HEK293 (cell line): ENCODE data around the gene CDSN.

Experiments used
- CTCF ChIA-PET: fragments of 350-600 bp; formaldehyde crosslinking; extraction: SDS; loops from one replicate; lab custom pipeline; 2021; ENCODE audit warnings: antibody characterized with exemption; lab: Yijun Ruan, JAX
- POLR2A ChIA-PET: fragments of 300-600 bp; formaldehyde crosslinking; extraction: SDS; loops from one replicate; lab custom pipeline; 2020; ENCODE audit warnings: antibody characterized with exemption, inconsistent platforms; lab: Yijun Ruan, JAX
- H3K27ac ChIP-seq: fragments of 200-500 bp; sonication (Bioruptor generic); 2 replicates; pipeline ENCODE4 v1.5.1; 2014; ENCODE audit warnings: low read depth, low read length, control low read depth, inconsistent platforms; ENCODE audit errors: extremely low read depth
- H3K36me3 ChIP-seq, 2 experiments: fragments of 200-500 bp in 1 of 2; sonication (Bioruptor generic) in 1 of 2; 1 replicate in 1 of 2; 2 replicates in 1 of 2; pipeline ENCODE4 v1.5.1; 2014 to 2017; ENCODE audit warnings: inconsistent platforms in 2 of 2, low read length in 2 of 2; ENCODE audit not compliant: control insufficient read depth in 2 of 2, insufficient read depth in 1 of 2
- H3K4me1 ChIP-seq: fragments of 200-500 bp; sonication (Bioruptor generic); 2 replicates; pipeline ENCODE4 v1.5.1; 2014; ENCODE audit warnings: mild to moderate bottlenecking, low read length, inconsistent platforms; ENCODE audit not compliant: control insufficient read depth, insufficient read depth
- H3K4me3 ChIP-seq: 2 replicates; pipeline ENCODE4 v1.5.1; 2011; ENCODE audit warnings: low read depth, mild to moderate bottlenecking, control low read depth, low read length, moderate library complexity
- H3K9me3 ChIP-seq: fragments of 200-500 bp; sonication (Bioruptor generic); 2 replicates; pipeline ENCODE4 v1.5.1; 2014; ENCODE audit warnings: low read depth, low read length, inconsistent platforms; ENCODE audit not compliant: control insufficient read depth, insufficient read depth
- BCL6B ChIP-seq: fragments of 450-650 bp; formaldehyde crosslinking; IDR thresholded peaks from 2 replicates; pipeline ENCODE4 v1.5.1; 2017; ENCODE audit warnings: missing biosample characterization, missing genetic modification characterization
- KLF1 ChIP-seq: fragments of 450-650 bp; formaldehyde crosslinking; IDR thresholded peaks from 2 replicates; pipeline ENCODE4 v1.5.1; 2016; ENCODE audit warnings: missing biosample characterization, missing genetic modification characterization
- PRDM10 ChIP-seq: fragments of 450-650 bp; formaldehyde crosslinking; IDR thresholded peaks from 2 replicates; pipeline ENCODE4 v1.5.1; 2016; ENCODE audit warnings: missing biosample characterization, missing genetic modification characterization
- REPIN1 ChIP-seq: fragments of 450-650 bp; formaldehyde crosslinking; IDR thresholded peaks from 2 replicates; pipeline ENCODE4 v1.5.1; 2017; ENCODE audit warnings: missing biosample characterization, missing genetic modification characterization, low read depth
- SALL2 ChIP-seq: fragments of 450-650 bp; formaldehyde crosslinking; IDR thresholded peaks from 2 replicates; pipeline ENCODE4 v1.5.0; 2017; ENCODE audit warnings: missing biosample characterization, mild to moderate bottlenecking, missing genetic modification characterization, borderline replicate concordance
- SP2 ChIP-seq: fragments of 450-650 bp; formaldehyde crosslinking; IDR thresholded peaks from 2 replicates; pipeline ENCODE4 v1.5.1; 2016; ENCODE audit warnings: missing biosample characterization, missing genetic modification characterization
- SP3 ChIP-seq: fragments of 450-650 bp; formaldehyde crosslinking; IDR thresholded peaks from 2 replicates; pipeline ENCODE4 v1.5.1; 2016; ENCODE audit warnings: missing biosample characterization, missing genetic modification characterization
- YY2 ChIP-seq: fragments of 450-650 bp; formaldehyde crosslinking; IDR thresholded peaks from 2 replicates; pipeline ENCODE4 v1.5.1; 2016; ENCODE audit warnings: missing biosample characterization, missing genetic modification characterization
- ZBTB7A ChIP-seq: fragments of 450-650 bp; formaldehyde crosslinking; IDR thresholded peaks from 2 replicates; pipeline ENCODE4 v1.5.1; 2016; ENCODE audit warnings: low read depth, missing biosample characterization, missing genetic modification characterization
- ZBTB8A ChIP-seq: fragments of 450-650 bp; formaldehyde crosslinking; IDR thresholded peaks from 2 replicates; pipeline ENCODE4 v1.5.1; 2016; ENCODE audit warnings: missing biosample characterization, missing genetic modification characterization
- ZNF157 ChIP-seq: fragments of 450-650 bp; formaldehyde crosslinking; IDR thresholded peaks from 2 replicates; pipeline ENCODE4 v1.5.1; 2016; ENCODE audit warnings: missing biosample characterization, missing genetic modification characterization
- ZNF16 ChIP-seq: fragments of 450-650 bp; formaldehyde crosslinking; IDR thresholded peaks from 2 replicates; pipeline ENCODE4 v1.5.1; 2016; ENCODE audit warnings: low read depth, missing biosample characterization, missing genetic modification characterization
- ZNF239 ChIP-seq: fragments of 450-650 bp; formaldehyde crosslinking; IDR thresholded peaks from 2 replicates; pipeline ENCODE4 v1.5.1; 2016; ENCODE audit warnings: missing biosample characterization, missing genetic modification characterization
- ZNF433 ChIP-seq: fragments of 450-650 bp; formaldehyde crosslinking; IDR thresholded peaks from 2 replicates; pipeline ENCODE4 v1.5.1; 2016; ENCODE audit warnings: missing biosample characterization, missing genetic modification characterization, low read depth
- ZNF518A ChIP-seq: fragments of 450-650 bp; formaldehyde crosslinking; conservative IDR thresholded peaks from 2 replicates; pipeline ENCODE4 v1.5.1; 2016; ENCODE audit warnings: low read depth, missing biosample characterization, missing genetic modification characterization
- ZNF521 ChIP-seq: fragments of 450-650 bp; formaldehyde crosslinking; IDR thresholded peaks from 2 replicates; pipeline ENCODE4 v1.5.1; 2017; ENCODE audit warnings: missing biosample characterization, mild to moderate bottlenecking, missing genetic modification characterization
- ZNF624 ChIP-seq: fragments of 450-650 bp; formaldehyde crosslinking; IDR thresholded peaks from 2 replicates; pipeline ENCODE4 v1.5.1; 2017; ENCODE audit warnings: missing biosample characterization, missing genetic modification characterization
- ZNF704 ChIP-seq: fragments of 450-650 bp; formaldehyde crosslinking; IDR thresholded peaks from 2 replicates; pipeline ENCODE4 v1.5.1; 2016; ENCODE audit warnings: missing biosample characterization, missing genetic modification characterization
- ZNF843 ChIP-seq: fragments of 450-650 bp; formaldehyde crosslinking; IDR thresholded peaks from 2 replicates; pipeline ENCODE4 v1.5.1; 2016; ENCODE audit warnings: missing biosample characterization, missing genetic modification characterization
- ZSCAN5A ChIP-seq: fragments of 450-650 bp; formaldehyde crosslinking; IDR thresholded peaks from 2 replicates; pipeline ENCODE4 v1.5.1; 2016; ENCODE audit warnings: missing biosample characterization, missing genetic modification characterization
- ZXDB ChIP-seq: fragments of 450-650 bp; formaldehyde crosslinking; IDR thresholded peaks from 2 replicates; pipeline ENCODE4 v1.5.1; 2016; ENCODE audit warnings: missing biosample characterization, missing genetic modification characterization

CDSN gene

GRCh38 chr6:31144970-31145340 lies 24.7 kb upstream of the CDSN start (continued):
- TF ChIP-seq ZSCAN5A (tag by site-specific recombination) (no peak), ZNF433 (tag by site-specific recombination) (no peak), ZNF521 (tag by site-specific recombination) (no peak), REPIN1 (tag by site-specific recombination) (no peak), ZNF239 (tag by site-specific recombination) (no peak), SP2 (tag by site-specific recombination) (no peak), YY2 (tag by site-specific recombination) (no peak)

- H3K9me3 ChIP-seq, result no peaks in the 10 kb centered on the region
- ChIA-PET CTCF (interaction anchor here (0.6 kb wide), 1 partner anchor 228 kb away, joined by 3 read pairs; no protein-coding TSS in a partner anchor), POLR2A (interaction anchor here (2.5 kb wide), 1 partner anchor 14 kb away, joined by 7 read pairs; the partner anchor contains the start of gene TCF19)
- no peak overlapping the region for H3K4me3 ChIP-seq
- no peak overlapping the region for H3K27ac ChIP-seq
- TF ChIP-seq ZNF16 (tag by site-specific recombination) (no peak), ZBTB7A (no peak), ZBTB8A (tag by site-specific recombination) (no peak)
- peaks cover 14 to 58% of the 10 kb centered on the region in 2 experiments; a peak in 2 of 3 replicates for H3K36me3 ChIP-seq
- no peaks in the 10 kb centered on the region for H3K4me1 ChIP-seq
These were observed 24.2 kb upstream of the CDSN start for GRCh38 chr6:31144296-31144969.

- H3K36me3 ChIP-seq, result peaks cover 11 to 50% of the 10 kb centered on the region in 2 experiments; a peak in 2 of 3 replicates
- POLR2A ChIA-PET, result no interaction called here
- CTCF ChIA-PET, result interaction anchor here (7.7 kb wide), 1 partner anchor 16 kb away, joined by 49 read pairs; no protein-coding TSS in a partner anchor
These were observed 22.9 kb upstream of the CDSN start for GRCh38 chr6:31143148-31143547.

More at GRCh38 chr6:31143148-31143547, 22.9 kb upstream of the CDSN start:
- TF ChIP-seq ZNF704 (tag by site-specific recombination) (no peak), ZNF624 (no peak), ZNF518A (tag by site-specific recombination) (no peak), SP3 (no peak), BCL6B (tag by site-specific recombination) (no peak), KLF1 (tag by site-specific recombination) (no peak), ZXDB (no peak), PRDM10 (tag by site-specific recombination) (no peak), ZNF843 (tag by site-specific recombination) (no peak), ZNF157 (tag by site-specific recombination) (no peak), SALL2 (tag by site-specific recombination) (no peak)
- TF ChIP-seq, all 188 proteins: peak for 0
- no peaks in the 10 kb centered on the region for H3K4me1 ChIP-seq
- no peaks in the 10 kb centered on the region for H3K9me3 ChIP-seq
- H3K4me3 ChIP-seq, result no peak overlapping the region
- no peak overlapping the region for H3K27ac ChIP-seq
